NCI-H2029 (cell line): ENCODE measurements around the gene C12orf76.

ENCODE experiments used
- DNase-seq: peaks from one replicate; lab custom pipeline; 2025; lab: John Stamatoyannopoulos, UW

C12orf76 gene

GRCh38 chr12:109995686-109996482 is 52.4 kb downstream of the C12orf76 start, which contains the start of gene GIT2:
TSS of gene GIT2 (minus strand) at chr12:109996368. CDS start at chr12:109996224, 144 bp downstream.
- DNase-seq = peak; percentile 94

GRCh38 chr12:109995361-109995685 is 53.0 kb downstream of the C12orf76 start:
- DNase-seq = no peak

- DNase-seq = no peak
These were observed 53.7 kb downstream of the C12orf76 start for GRCh38 chr12:109994401-109995175.

GRCh38 chr12:109993091-109993490 is 55.2 kb downstream of the C12orf76 start:
- no peak for DNase-seq

- DNase-seq = no peak
These were observed 56.7 kb downstream of the C12orf76 start for GRCh38 chr12:109991586-109991985.
